Measurements from ENCODE around the gene SRSF10.

GRCh38 chr1:23923592-23924499, 56.3 kb downstream of the SRSF10 start:
- TF ChIP-seq CTCF (IDR thresholded peaks at IDR 0.05) (no peak), POLR2AphosphoS5 (IDR thresholded peaks at IDR 0.05) (no peak), POLR2A (IDR thresholded peaks at IDR 0.05) (no peak)
